ENCODE results near the gene SLC25A30.
"Not testable (repeated sequence)": the region's sequence is repeated elsewhere in the genome, so short reads cannot be mapped to it uniquely, and the experiment has no call there.

SLC25A30 gene

DNA sequence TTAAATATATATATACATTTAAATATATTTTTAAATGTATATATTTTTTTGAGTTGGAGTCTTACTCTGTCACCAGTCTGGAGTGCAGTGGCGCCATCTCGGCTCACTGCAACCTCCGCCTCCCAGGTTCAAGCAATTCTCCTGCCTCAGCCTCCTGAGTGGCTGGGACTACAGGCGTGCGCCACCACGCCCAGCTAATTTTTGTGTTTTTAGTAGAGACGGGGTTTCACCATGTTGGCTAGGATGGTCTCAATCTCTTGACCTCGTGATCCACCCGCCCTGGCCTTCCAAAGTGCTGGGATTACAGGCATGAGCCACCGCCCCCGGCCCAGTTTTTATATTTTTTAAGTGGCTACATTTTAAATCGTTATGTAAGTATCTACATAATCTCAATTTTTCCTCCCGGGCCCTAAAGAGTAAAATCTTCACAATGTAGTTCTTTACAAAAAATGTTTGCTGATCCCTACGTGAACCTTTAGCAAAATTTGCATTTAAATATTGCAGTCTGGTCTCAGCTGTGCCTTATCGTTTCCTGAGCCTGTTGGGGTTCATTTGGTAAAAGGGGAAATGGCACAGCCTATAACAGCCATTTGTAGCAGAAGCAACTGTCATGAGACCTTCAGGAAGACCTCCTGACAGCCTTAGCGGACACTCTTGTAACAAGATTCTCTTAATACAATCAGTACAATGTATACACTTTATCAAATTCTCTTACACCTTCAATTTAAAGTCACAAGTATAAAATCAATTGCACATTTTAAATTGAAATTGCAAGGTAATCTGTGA lies 8.1 kb upstream of the SLC25A30 start:
- DNase-seq, result not testable (repeated sequence)

DNA sequence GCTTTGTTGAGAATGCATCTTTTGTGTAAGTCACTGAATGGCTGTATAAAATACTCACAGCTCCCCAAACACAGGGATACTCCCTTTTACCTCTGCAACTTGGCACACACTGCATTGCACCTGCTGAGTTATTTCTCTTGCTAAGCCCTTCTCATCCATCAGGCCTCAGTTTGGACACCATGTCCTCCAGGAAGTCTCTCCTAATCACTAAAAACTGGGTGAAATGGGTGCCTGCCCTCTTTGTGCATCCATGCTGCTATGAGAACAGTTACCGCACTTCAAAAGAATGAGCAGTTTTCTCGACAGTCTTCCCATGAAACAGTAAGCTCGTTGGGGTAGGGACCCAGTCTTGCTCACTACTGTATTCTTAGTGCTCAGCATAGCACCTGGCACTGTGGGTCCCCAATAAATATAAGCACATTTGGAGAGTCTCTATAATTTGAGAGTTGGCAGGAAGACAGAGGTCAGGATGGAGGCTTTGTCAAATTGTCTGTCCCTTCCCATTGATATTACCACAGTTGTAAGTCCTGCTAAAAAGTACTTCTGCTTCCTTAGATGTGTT lies 4.6 kb upstream of the SLC25A30 start:
- no peak for DNase-seq

DNA sequence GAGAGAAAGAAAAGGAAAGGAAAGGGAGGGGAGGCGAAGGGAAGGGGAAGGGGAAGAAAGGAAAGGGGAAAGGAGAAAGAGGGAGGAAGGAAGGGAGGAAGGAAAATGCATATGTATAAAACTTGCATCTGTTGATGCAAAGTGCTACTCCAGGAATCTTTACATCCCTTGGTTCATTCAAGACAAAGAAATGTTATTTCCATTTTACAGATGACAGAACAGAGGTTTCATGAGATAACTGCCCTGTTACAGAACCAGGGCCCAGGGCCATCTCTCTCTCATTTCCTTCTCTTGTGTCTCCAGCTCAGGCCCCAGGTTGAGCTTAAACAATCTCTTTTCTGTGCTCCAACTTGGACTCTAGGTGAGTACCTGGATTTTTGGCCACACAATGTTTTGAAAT lies 1.8 kb upstream of the SLC25A30 start:
- no peak for DNase-seq

DNA sequence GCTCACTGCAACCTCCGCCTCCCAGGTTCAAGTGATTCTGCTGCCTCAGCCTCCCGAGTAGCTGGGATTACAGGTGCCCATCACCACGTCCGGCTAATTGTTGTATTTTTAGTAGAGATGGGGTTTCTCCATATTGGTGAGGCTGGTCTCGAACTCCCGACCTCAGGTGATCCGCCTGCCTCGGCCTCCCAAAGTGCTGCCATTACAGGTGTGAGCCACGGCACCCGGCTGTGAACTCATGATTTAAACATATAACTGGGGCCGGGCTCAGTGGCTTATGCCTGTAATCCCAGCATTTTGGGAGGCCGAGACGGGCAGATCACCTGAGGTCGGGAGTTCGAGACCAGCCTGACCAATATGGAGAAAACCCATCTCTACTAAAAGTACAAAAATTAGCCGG lies 1.2 kb upstream of the SLC25A30 start:
- not testable (repeated sequence) for DNase-seq

DNA sequence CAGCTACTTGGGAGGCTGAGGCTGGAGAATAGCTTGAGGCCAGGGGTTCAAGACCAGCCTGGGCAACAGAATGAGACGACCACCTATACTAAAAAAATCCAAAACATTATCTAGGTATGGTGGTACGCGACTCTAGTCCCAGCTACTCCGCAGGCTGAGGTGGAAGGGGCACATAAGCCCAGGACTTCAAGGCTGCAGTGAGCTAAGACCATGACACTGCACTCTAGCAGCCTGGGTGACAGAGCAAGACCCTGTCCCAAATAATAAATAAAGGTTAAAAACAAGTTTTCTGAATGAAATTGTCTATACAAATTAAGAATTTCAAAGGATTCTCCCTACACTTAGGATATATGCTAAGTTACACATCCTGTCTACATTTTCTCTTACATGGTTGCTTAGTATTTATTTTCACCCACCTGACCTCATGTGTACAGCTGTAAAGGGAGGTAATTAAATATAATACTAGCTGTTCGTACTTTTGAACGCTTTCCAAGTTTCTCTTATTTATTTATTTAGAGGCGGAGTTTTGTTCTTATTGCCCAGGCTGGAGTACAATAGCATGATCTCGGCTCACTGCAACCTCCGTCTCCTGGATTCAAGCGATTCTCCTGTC lies 1.6 kb downstream of the SLC25A30 start:
- DNase-seq, result no peak

DNA sequence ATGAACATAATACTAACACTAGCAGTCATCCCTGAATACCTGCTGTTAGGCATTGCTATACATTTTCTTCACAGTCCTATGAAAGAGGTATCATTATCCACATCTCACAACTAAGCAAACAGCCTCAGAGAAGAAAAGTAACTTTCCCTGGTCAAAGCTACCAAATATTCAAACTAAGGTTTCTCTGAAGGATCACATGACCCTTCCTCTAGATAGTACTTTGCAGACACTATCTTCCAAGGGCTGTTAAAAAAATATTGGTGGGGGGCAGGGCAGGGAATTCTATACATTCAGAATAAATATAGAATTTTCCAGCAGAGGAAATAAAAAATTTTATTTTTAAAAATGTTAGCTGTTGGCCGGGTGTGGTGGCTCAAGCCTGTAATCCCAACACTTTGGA lies 3.1 kb downstream of the SLC25A30 start:
- no peak for DNase-seq

DNA sequence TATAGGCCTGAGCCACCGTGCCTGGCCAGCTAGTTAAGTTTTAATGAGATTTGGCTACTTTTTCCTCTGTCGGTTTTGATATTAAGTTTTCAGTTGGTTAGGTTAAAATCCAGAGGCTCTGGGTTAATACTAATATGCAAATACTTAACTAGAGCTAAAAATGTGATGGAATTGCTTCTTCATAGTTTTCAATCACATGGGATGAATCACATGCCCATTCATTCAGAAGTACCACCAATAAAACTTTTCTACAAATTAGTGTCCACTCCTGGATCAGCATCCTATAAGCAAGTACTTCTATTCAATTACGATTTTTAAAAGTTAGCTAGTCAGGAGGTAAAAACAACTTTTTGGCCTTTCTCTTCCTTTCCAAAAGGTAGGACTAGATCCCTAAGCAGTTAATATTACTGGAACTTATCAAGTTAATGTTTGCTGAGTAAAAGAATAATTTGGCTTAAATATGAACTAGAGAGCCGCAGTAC lies 4.3 kb downstream of the SLC25A30 start:
- DNase-seq, result no peak

DNA sequence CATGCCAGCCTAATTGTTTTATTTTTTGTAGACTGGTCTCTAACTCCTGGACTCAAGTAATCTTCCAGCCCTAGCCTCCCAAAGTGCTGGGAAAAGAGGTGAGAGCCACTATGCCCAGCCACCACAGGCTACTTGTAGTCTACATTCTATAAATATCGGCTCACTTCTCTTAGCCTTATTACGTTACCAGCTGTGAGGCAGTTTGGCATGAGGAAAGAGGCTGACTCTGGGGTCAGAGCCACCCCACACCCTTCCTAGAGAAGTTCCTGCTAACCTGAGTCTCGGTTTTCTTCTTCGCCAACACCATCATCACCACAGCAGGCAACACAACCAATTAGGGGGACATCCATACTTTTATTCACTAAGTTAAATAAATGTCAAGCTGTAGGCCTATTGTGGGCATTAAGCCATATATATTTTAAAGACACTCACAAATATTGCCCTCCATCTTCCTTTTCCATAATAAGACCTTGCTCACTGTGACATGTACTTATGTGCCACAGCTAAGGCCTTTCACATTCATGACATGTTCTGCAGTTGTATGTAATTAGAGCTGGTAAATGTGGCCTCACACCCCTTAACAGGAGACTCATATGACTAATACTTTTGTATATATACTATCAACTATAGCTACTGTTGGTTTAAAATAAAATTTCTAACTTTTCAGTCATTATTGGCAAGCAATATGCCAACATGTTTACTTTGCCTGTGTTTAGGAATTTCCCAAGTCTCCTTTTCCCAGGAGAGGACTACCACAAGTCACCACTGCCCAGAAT lies 5.7 kb downstream of the SLC25A30 start:
- DNase-seq, result no peak

DNA sequence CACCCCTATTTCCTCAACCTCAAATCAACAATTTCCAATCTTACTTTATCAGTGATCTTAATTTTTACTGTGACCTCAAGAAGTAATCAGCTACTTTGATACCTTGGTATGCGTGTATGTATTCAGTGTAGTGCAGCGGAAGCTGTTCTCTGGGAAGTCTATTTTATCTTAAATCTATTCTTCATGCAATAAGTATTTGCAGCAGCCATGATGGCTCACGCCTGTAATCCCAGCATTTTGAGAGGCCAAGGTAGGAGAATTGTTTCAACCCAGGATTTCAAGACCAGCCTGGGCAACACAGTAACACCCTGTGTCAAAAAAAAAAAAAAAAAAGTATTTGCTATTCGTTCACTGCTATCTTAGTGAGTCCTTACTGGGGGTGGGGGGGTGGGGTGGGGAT lies 6.5 kb downstream of the SLC25A30 start:
- DNase-seq, result no peak

DNA sequence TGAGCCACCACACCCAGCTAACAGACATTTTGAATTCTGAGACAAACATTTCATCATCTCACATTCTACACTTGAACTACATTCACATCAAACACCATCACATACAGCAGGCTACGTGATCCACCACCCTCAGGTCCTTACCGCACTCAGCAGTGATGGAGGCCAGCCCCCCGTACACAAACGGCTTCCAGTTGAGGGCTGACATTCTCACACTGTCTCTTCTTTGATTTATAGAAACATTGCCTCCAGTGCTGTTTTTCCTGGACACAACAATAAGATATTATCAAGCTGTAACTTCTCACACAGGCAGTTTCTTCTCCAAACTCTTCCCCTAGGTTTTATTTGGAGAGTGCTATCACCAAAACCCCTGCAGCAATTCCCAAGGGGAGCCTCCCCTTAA lies 7.0 kb downstream of the SLC25A30 start:
- no peak for DNase-seq

DNA sequence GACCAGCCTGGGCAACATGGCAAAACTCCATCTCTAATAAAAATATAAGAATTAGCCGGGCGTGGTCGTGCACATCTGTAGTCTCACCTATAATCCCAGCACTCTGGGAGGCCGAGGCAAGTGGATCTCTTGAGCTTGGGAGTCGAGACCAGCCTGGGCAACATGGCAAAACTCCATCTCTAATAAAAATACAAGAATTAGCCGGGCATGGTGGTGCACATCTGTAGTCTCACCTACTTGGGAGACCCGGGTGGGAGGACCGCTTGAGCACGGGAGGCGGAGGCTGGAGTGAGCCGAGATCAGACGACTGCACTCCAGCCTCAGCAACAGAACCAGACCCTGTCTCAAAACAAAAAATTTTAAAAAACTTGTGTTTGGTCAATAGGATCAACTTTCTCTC lies 7.7 kb downstream of the SLC25A30 start:
- no peak for DNase-seq

DNA sequence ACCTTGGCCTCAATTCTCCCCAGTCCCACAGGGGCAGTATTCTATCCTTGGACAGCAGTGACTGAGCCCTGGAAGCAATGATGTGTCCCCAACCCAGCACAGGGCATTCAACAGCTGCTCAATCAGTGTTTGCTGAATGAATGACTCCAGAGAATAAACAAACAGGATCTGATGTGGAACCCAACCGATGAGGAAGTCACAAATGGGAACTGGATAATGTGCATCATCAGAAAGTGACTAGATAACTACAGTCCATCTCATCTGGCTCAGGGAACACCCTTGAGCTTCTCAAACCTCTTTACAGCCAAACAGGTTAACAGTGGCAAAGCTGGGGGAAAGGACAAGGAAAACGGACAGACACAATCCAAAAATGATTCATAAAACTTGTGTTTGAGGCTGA lies 8.2 kb downstream of the SLC25A30 start:
- DNase-seq, result no peak

DNA sequence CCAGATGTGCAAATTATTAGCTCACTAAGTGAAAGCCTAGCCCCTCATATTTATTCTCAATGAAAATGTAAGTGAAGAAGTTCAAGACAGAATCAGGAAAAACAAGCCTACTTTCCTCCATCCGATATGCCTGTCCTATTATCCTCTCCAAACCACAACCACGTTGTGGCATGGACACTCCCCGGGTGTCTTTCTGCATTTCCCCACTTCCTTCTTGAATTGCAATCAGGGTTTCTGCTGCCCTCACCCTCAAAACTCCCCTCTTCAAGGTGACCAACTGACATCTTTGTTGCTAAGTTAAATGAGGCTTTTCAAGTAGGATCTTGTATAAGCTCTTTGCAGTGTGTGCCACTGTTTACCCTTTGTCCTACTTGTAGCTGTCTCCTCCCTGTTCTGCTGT lies 11.8 kb downstream of the SLC25A30 start:
- DNase-seq, result no peak

DNA sequence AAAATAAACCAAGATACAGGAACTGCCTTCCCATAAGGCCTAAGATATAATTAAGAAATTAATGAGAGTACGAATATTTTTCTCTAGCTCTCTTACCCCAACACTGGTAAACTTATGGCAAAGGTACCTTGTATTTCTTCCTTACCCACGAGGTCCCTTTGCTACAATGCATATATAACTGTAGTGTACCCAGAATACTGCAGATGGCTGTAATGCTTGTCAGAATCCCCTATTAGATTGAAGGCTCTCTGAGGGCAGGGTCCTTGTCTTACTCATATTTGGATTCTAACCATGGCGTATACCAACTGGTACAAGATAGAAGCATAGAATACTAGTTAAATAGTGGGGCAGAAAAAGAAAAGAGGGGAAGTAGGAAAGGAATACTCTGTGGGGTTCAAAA lies 15.1 kb downstream of the SLC25A30 start:
- DNase-seq, result no peak

DNA sequence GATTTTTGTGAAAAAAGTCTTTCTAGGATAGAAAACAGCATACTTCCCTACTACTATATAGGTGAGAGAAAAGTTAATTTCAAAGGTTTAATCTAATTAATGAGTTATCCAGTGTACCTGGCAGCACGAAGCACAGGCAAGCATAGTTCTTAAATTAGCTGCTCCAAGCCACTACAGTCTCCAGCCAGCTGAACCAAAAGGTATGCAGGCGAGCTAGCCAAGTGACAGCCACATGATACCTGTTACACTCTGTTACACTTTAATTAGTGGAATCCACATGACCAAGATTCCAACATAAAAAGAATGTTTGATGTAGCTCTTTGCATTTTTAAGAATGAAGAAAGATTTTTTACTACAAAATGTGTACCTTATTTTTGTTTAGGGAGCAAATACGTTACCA lies 15.5 kb downstream of the SLC25A30 start:
- DNase-seq, result no peak

DNA sequence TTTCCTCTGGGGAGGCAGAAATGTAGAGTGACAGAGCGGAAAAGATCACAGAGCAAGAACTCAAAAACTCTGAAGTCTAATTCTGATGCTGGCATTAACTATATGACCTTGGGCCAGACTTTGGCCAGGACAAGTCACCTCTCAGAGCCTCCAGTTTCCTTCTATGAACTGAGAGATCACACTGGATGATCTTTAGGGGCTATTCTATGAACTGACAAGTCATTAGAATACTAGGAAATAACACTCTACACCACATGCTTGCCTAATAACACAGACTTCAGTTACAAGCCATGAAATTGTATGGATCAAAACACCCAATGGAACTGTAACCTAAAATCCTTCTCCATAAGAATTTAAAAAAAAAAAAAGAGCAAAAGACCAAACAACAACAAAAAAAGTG lies 16.9 kb downstream of the SLC25A30 start:
- DNase-seq, result no peak

DNA sequence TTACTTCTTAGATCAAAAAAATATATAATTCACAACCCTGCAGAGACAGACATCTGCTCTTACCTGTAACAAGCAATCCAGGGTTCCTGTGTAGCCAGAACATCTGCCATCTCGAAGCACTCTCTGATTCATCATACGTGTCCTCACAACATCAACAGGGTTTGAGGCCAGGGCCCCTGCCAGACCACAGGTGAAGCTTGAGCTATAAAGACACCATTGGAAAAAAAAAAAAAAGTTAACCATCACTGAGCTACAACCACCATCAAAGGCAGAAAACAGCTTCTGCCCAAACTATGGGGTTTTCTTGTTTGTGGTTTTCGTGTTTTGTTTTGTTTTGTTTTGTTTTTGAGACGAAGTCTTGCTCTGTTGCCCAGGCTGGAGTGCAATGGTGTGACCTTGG lies 19.3 kb downstream of the SLC25A30 start:
- DNase-seq, result peak; percentile 22

DNA sequence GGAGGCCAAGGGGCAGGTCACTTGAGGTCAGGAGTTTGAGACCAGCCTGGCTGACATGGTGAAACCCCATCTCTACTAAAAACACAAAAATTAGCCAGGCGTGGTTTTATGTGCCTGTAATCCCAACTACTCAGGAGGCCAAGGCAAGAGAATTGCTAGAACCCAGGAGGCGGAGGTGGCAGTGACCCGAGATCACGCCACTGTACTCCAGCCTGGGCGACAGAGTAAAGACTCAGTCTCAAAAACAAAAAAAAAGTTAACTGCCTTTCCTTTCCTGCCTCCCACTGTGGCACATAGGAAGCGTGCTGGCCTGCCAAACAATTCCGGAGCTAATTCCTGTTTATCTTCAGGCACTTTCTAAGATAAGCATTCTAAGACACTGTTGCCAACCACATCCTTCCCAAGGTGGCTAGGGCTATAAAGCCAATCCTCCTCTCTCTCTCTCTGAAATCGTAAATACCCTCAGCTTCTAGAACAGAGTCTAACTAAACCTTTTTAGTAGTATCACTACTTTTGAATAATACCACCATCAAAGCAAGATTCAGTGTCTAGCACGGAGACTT lies 21.6 kb downstream of the SLC25A30 start:
- no peak for DNase-seq

DNA sequence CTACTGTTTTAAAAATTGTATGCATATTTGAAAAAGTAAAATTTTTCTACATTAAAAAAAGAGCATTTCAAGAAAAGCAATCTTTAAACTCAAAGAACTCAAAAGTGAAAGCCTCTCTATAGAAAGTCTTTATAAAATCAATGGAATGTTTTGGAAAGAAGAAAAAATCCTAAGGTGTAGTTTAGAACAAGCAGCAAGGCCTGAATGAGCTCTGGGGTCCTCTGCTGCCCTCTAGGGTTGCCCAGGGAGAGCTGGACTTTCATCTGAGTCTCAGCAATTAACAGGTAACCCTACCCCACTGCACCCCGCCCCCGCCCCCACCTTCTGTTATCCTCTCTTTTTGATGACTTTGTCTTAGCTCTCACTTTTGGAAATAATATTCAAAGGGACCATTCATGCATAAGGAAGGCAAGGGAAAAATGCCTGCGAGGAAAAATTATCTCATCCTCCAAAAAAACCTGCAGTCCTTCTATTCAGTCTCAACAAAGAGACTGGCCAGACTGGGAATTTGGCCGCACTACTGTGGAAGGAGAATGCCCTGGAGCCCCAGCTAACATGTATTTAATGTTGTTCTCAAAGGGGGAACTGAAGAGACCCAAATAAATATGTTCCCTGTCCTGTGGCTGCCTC lies 24.1 kb downstream of the SLC25A30 start:
- peak; percentile 29 for DNase-seq

DNA sequence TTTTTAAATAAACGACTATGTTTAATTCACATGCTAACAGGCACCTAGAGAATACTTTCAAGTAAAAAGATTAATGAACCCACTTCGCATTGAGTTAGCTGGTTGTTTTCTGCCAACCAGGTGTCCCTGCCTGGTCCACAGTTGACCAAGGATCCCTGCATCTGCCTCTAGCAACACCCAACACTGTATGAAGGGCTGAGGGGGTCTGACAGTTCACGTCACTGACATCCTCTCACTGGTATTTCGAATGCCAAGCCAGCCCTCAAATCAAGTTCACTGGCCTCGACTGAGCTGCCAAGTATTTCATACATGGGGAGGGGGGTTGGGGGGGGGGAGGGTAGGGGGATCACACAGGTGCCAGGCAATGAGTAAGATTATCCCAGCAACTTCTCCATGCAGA lies 25.4 kb downstream of the SLC25A30 start:
- DNase-seq, result no peak

DNA sequence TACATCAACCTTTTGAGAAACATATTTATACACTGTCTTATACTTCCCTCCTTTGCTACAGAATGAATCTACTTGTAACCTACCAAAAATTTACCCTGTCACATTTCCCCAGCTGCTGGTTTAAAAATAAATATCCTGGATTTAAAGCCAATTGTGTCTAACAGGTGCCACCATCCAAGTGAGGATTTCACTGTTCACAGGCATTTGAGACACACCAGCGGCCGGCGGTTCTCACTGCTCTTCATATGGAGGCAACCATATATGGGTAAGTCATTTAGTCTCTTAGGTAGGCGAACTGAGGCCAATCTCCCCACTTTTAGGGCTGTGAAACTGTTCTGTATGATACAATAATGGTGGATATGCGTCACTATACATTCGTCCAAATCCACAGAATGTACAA lies 26.2 kb downstream of the SLC25A30 start:
- no peak for DNase-seq

DNA sequence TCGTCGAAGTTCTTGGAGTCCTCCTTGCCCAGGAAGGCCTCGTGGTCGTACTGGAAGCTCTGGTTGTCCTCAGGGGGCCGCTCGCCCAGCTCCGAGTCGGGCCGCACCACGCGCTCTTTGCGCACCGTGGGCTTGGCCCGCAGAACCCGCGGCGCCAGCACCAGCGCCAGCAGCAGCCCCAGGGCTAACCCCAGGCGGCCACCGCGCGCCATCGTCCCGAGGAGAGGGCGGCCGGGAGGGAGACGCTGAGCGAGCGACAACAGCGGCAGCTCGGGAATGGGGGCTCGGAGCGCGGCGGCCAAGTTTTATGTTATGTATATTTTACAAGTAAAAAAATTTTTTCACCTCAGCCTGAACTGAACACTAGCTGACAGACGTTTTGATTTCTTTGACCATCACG lies 27.0 kb downstream of the SLC25A30 start:
- not testable (repeated sequence) for DNase-seq

DNA sequence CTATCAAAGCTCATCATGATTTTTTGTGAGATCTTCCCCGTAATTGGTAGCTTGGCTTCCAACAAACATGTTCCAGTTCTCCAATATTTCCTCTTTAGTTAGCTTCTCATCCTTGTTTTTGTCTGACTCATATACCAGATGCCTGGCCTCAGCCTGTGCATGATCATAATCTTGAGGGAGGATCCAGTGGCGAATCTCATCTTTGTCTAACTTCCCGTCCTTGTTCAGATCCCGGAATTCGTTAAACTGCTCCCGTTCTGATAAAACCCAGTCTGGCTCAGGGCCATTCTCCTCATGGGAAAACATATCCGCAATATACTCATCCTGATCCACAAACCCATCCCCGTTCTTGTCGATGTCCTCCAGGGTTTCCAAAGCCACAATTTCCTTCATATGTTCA lies 27.8 kb downstream of the SLC25A30 start:
- DNase-seq, result not testable (repeated sequence)
